Measurements from ENCODE around the gene RALGPS2. TPM values are rescaled to one million over a fixed set of nuclear protein-coding genes. Genes with fewer than 3 reads are reported as not detected.

RALGPS2 gene
- total RNA-seq, 4 donors from 2014 or later, result 4.3 to 30.8 (median 16.8) TPM

DNA sequence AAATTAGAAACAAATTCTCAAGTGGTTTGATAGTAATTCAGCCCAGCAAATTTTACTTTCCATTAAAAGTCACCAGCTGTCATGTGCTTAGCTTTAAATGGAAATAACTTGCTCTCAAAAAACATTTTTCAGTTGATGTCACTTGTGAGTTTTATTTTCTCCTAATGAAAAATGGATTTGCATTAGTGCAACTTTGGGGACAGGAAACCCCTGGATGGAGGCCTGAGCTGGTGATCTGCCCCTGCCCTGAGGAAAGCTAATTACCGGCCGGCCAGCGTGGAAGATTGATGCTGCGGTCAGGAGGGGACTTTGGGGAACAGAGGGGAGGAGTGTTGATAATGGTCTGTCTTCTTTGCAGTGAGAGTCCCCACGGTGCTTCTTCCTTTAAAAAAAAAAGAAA is 212.7 kb downstream of the RALGPS2 start:
- peaks cover 0 to 89% (median 35%) of the 10 kb centered on the region in 4 donors for H3K4me1 ChIP-seq
- DNase-seq (ENCODE audit: low spot score in 2 of 2), result no peak

DNA sequence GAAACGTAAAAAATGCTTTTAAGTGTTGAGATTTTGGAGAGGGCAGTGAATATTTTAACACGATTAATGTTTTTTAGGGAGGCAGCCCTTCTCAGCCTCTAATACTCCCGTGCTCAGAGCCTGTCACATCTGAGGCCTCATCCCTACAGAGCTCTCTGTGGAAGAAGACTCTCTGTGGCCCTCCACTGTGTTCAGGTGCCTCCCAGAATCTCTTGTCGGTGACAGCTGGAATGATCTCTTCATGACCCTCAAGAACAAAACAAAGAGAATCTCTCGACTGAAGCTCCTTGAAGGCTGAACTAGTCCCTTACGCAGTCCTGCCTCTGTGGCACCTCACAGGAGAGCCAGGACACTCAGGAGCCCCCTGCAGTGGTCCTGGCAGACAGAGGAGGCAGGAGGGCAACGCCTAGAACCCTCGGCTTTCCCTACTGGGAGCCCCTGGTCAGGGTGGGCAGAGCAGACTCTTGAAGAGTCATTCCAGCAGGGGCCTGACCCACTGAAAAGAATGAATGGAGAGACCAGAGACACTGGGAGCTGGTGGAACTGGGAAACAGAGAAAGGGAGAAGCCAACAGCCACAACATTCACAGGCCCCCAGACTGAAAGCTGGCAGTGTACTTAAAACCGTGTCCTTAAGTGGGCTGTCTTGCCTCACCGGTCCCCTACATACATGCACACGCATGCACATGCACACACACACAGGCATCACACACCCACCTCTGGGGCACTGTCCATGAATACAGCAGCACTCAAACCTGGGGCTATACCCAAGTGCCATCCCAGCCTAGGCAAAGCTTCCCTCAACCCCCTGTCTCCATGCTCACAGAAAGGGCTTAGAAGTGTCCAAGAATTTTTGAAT is 213.3 kb downstream of the RALGPS2 start:
- WGBS, 2 donors, result 65 to 75% methylated on average over 11 of the region's 11 CpGs
- H3K27ac ChIP-seq, result peak overlapping the region; percentile 41 to 88 (median 72)
- H3K4me1 ChIP-seq, result peaks cover 0 to 86% (median 29%) of the 10 kb centered on the region in 4 donors
- no peak for DNase-seq (ENCODE audit: low spot score in 2 of 2)
- H3K9me3 ChIP-seq, result no peaks in the 10 kb centered on the region
- no peaks in the 10 kb centered on the region for H3K27me3 ChIP-seq
- H3K36me3 ChIP-seq, result no peaks in the 10 kb centered on the region
- no peak overlapping the region for H3K4me3 ChIP-seq
- TF ChIP-seq EP300 (IDR thresholded peaks at IDR 0.05) (no peak), POLR2A (IDR thresholded peaks at IDR 0.05) (no peak)
- TF ChIP-seq, protein P1, sequence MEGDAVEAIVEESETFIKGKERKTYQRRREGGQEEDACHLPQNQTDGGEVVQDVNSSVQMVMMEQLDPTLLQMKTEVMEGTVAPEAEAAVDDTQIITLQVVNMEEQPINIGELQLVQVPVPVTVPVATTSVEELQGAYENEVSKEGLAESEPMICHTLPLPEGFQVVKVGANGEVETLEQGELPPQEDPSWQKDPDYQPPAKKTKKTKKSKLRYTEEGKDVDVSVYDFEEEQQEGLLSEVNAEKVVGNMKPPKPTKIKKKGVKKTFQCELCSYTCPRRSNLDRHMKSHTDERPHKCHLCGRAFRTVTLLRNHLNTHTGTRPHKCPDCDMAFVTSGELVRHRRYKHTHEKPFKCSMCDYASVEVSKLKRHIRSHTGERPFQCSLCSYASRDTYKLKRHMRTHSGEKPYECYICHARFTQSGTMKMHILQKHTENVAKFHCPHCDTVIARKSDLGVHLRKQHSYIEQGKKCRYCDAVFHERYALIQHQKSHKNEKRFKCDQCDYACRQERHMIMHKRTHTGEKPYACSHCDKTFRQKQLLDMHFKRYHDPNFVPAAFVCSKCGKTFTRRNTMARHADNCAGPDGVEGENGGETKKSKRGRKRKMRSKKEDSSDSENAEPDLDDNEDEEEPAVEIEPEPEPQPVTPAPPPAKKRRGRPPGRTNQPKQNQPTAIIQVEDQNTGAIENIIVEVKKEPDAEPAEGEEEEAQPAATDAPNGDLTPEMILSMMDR (IDR thresholded peaks at IDR 0.05), result no peak

More for the DNA sequence above, 212.7 kb downstream of the RALGPS2 start:
- no peaks in the 10 kb centered on the region for H3K9me3 ChIP-seq
- no peak overlapping the region for H3K4me3 ChIP-seq
- TF ChIP-seq POLR2A (IDR thresholded peaks at IDR 0.05), result no peak
- peak in 1 of 2 donors; percentile 15 for TF ChIP-seq EP300 (IDR thresholded peaks at IDR 0.05)
- TF ChIP-seq, protein P1 (IDR thresholded peaks at IDR 0.05), result no peak
- H3K36me3 ChIP-seq, result no peaks in the 10 kb centered on the region
- no peaks in the 10 kb centered on the region for H3K27me3 ChIP-seq
- H3K27ac ChIP-seq, result peak overlapping the region; percentile 41 to 88 (median 72)
- WGBS, 2 donors, result 51 to 61% methylated on average over 5 of the region's 5 CpGs

DNA sequence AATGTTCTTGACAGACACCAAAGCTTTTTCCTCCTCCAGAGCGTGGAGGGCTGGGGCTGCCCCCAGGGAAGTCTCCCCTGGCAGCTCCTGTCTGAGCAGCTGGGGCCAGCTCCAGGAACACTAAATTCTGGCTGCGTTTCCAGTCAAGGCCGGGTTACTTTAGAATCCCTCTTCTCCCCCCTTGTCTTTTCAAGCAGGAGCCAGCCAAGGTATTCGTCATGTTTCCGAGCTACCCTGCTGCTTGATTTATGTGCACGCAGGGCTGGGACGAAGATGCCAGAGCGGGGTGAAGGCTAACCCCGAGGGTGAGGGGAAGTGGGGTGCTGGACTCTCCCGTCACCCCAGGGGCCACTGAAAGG is 213.9 kb downstream of the RALGPS2 start:
- Histone ChIP-seq H3K4me3 (no peak overlapping the region), H3K9me3 (no peaks in the 10 kb centered on the region), H3K4me1 (peaks cover 0 to 80% (median 23%) of the 10 kb centered on the region in 4 donors), H3K36me3 (no peaks in the 10 kb centered on the region), H3K27ac (peak overlapping the region in 3 of 4 donors; percentile 56 to 88 (median 87)), H3K27me3 (no peaks in the 10 kb centered on the region)
- DNase-seq (ENCODE audit: low spot score in 2 of 2), result peak; percentile 57 to 60
- WGBS, 2 donors, result 40 to 43% methylated on average over 10 of the region's 10 CpGs
- TF ChIP-seq EP300 (IDR thresholded peaks at IDR 0.05), result peak in 1 of 2 donors; percentile 66
- TF ChIP-seq, protein P1 (IDR thresholded peaks at IDR 0.05), result no peak

DNA sequence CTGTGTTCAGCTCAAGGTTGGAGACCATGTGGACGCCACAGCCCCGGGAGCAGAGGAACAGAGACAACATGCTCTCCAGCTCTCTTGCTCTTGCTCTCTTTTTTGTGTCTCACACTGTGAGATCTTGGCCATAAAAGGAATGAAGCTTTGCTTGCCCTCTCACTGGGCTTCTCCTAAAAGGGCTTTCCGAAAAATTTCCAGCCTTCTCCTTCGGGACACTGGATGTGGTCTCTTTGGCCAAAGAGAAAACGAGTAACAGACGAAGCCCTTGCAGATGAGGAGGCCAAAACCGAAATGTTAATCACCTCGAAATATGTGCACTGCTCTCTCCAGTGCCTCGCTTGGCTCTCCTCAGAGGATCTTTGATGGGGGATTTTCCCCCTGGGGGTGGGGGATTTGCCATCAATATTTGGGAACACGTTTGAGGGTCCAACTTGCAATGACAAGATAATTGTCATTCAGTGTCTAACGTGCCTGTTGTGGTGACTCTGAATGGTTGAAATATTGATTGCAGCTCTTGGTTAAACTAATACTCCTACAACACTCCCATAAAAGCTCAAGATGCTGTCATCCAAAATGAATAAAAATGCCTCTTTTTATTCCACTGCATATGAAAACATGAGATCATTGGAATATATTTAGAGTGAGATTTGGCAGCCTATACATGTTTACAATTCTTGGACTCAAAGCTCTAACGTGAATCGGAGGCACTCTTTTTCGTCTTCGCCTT is 214.5 kb downstream of the RALGPS2 start:
- Histone ChIP-seq H3K27ac (peak overlapping the region in 3 of 4 donors; percentile 56 to 88 (median 87)), H3K27me3 (no peaks in the 10 kb centered on the region), H3K4me3 (no peak overlapping the region), H3K36me3 (no peaks in the 10 kb centered on the region), H3K4me1 (peaks cover 0 to 74% (median 18%) of the 10 kb centered on the region in 4 donors), H3K9me3 (no peaks in the 10 kb centered on the region)
- TF ChIP-seq, protein P1 (IDR thresholded peaks at IDR 0.05), result no peak
- TF ChIP-seq POLR2A (IDR thresholded peaks at IDR 0.05), result no peak
- TF ChIP-seq EP300 (IDR thresholded peaks at IDR 0.05), result no peak
- WGBS, 2 donors, result 26 to 31% methylated on average over 15 of the region's 15 CpGs
- DNase-seq (ENCODE audit: low spot score in 2 of 2), result peak in 1 of 2 donors; percentile 45

Measured in tibial nerve (tissue), 4 donors.